Peyer's patch (tissue), 4 donors: ENCODE measurements around the gene CENPF. TPM values are rescaled to one million over a fixed set of nuclear protein-coding genes. Genes with fewer than 3 reads are reported as not detected.

Experiments
- DNase-seq, 3 donors: peaks; one replicate each; pipeline ENCODE4 v3.0.0-alpha.2; 2017 to 2019
- H3K27ac ChIP-seq, 4 donors: fragments of 200-600 bp; sonication (generic); one replicate each; pipeline ENCODE4 v1.5.1; 2016 to 2019
- H3K27me3 ChIP-seq, 2 donors: fragments of 200-600 bp; sonication (generic); one replicate each; pipeline ENCODE4 v1.5.1; 2019
- H3K36me3 ChIP-seq, 3 donors: fragments of 200-600 bp; sonication (generic); one replicate each; pipeline ENCODE4 v1.5.1; 2016 to 2019
- H3K4me1 ChIP-seq, 4 donors: fragments of 200-600 bp; sonication (generic); one replicate each; pipeline ENCODE4 v1.5.1; 2016 to 2019
- H3K4me3 ChIP-seq, 4 donors: fragments of 200-600 bp; sonication (generic); 1 replicate in 3 of 4; 2 replicates in 1 of 4; pipeline ENCODE4 v1.5.1; 2016 to 2019; ENCODE audit warnings: mild to moderate bottlenecking in 1 of 4
- H3K9me3 ChIP-seq, 4 donors: fragments of 200-600 bp; sonication (generic); one replicate each; pipeline ENCODE4 v1.5.1; 2016 to 2019; ENCODE audit warnings: mild to moderate bottlenecking in 1 of 4
- POLR2A ChIP-seq, 2 donors: fragments of 450-650 bp; IDR thresholded peaks; one replicate each; pipeline ENCODE4 v1.5.1; 2017; ENCODE audit warnings: antibody characterized with exemption in 2 of 2, mild to moderate bottlenecking in 2 of 2, moderate library complexity in 2 of 2
- total RNA-seq, 4 donors: library from RNA; depleted of rRNA; stranded (reverse); fragments of >200 nt; gene quantifications; one replicate each; pipeline ENCODE4 v1.1.0, GENCODE V29; 2016
- TF ChIP-seq, protein P1 (sequence below), 6 experiments: fragments of 450-650 bp in 4 of 6; fragments of 200-600 bp in 2 of 6; sonication (generic) in 1 of 6; IDR thresholded peaks; one replicate each; pipeline ENCODE4 v1.5.1; 2017 to 2019; ENCODE audit warnings: antibody characterized with exemption in 6 of 6, mild to moderate bottlenecking in 3 of 6, moderate library complexity in 1 of 6

CENPF gene
- total RNA-seq, 4 donors from 2014 or later = 6.1 to 23.9 (median 8.0) TPM

DNA sequence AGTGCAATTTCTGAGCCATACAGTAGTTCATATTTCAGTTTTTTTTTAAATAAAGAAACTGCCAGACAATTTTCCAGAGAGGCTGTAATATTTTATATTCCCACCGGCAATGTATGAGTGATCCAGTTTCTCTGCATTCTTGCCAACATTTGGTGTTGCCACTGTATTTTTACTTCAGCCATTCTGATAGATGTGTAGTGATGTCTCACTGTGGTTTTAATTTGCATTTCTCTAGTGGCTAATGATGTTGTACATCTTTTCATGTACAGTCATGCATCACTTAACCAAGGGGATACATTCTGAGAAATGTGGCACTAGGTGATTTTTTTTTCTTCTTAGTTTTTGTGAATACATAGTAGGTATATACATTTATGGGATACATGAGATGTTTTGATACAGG, 99.6 kb downstream of the CENPF start:
- Histone ChIP-seq H3K4me1 (no peaks in the 10 kb centered on the region), H3K9me3 (no peaks in the 10 kb centered on the region), H3K36me3 (no peaks in the 10 kb centered on the region), H3K4me3 (no peak overlapping the region), H3K27ac (no peak overlapping the region), H3K27me3 (no peaks in the 10 kb centered on the region)
- no peak for DNase-seq
- TF ChIP-seq POLR2A (IDR thresholded peaks at IDR 0.05) = no peak
- TF ChIP-seq, protein P1, sequence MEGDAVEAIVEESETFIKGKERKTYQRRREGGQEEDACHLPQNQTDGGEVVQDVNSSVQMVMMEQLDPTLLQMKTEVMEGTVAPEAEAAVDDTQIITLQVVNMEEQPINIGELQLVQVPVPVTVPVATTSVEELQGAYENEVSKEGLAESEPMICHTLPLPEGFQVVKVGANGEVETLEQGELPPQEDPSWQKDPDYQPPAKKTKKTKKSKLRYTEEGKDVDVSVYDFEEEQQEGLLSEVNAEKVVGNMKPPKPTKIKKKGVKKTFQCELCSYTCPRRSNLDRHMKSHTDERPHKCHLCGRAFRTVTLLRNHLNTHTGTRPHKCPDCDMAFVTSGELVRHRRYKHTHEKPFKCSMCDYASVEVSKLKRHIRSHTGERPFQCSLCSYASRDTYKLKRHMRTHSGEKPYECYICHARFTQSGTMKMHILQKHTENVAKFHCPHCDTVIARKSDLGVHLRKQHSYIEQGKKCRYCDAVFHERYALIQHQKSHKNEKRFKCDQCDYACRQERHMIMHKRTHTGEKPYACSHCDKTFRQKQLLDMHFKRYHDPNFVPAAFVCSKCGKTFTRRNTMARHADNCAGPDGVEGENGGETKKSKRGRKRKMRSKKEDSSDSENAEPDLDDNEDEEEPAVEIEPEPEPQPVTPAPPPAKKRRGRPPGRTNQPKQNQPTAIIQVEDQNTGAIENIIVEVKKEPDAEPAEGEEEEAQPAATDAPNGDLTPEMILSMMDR (IDR thresholded peaks at IDR 0.05) = no peak

DNA sequence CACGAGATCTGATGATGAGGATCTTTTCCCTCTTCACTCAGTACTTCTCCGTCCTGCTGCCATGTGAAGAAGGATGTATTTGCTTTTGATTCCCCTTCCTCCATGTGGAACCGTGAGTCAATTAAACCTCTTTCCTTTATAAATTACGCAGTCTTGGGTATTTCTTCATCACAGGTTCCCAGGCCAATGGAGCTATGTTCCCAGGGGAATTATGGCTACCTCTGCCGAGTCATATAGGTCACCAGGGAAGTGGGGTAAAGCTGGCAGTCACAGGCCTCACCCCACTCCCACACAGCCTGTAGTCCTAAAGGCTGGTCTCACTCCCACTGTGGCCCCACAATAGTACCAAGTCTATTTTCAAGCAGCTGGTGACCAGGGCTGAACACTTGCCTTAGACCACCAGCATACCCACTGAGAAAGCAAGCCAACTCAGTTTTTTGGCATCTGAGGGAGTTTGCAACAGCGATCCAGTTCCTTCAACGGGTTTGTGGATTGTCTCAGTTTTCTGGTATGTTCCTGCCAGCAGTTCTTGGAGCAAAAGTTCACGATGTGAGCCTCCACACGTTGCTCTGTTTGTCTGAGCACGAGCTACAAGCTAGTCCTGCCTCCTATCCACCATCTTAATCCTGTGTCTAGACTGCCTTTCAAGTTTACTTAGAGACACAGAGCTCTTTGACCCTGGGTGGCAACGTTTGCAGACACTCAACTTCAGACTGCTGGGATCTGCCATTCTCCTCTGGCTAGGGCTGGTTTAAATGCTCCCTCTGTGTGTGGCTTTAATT, 104.5 kb downstream of the CENPF start:
- H3K27ac ChIP-seq = no peak overlapping the region
- TF ChIP-seq, protein P1 (IDR thresholded peaks at IDR 0.05) = no peak
- no peak for TF ChIP-seq POLR2A (IDR thresholded peaks at IDR 0.05)
- no peaks in the 10 kb centered on the region for H3K36me3 ChIP-seq
- no peaks in the 10 kb centered on the region for H3K9me3 ChIP-seq
- no peak for DNase-seq
- no peaks in the 10 kb centered on the region for H3K27me3 ChIP-seq
- H3K4me3 ChIP-seq = no peak overlapping the region
- H3K4me1 ChIP-seq = no peaks in the 10 kb centered on the region

DNA sequence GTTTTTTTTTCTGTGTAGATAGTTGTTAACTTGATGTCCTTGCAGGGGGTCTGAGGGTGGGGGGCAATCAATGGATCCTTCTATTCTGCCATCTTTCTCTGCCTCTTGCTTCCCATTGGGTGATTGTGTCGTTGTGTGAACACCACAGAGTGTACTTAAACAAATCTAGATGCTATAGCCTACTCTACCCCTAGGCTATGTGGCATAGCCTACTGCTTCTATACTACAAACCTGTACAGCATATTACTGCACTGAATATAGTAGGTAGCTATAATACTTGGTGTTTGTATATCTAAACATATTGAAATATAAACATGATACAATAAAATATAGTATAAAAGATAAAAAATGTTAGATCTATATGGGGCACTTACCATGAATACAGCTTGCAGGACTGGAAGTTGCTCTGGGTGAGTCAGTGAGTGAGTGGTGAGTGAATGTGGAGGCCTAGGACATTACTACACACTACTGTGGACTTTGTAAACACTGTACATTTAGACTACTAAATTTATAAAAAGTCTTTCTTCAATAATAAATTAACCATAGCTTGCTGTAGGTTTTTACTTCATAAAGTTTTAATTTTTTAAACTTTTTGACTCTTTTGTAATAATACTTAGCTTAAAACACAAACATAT, 105.4 kb downstream of the CENPF start:
- H3K27me3 ChIP-seq = no peaks in the 10 kb centered on the region
- H3K4me1 ChIP-seq = no peaks in the 10 kb centered on the region
- no peaks in the 10 kb centered on the region for H3K9me3 ChIP-seq
- H3K4me3 ChIP-seq = no peak overlapping the region
- no peak for TF ChIP-seq POLR2A (IDR thresholded peaks at IDR 0.05)
- TF ChIP-seq, protein P1 (IDR thresholded peaks at IDR 0.05) = no peak
- no peak for DNase-seq
- no peak overlapping the region for H3K27ac ChIP-seq
- no peaks in the 10 kb centered on the region for H3K36me3 ChIP-seq

DNA sequence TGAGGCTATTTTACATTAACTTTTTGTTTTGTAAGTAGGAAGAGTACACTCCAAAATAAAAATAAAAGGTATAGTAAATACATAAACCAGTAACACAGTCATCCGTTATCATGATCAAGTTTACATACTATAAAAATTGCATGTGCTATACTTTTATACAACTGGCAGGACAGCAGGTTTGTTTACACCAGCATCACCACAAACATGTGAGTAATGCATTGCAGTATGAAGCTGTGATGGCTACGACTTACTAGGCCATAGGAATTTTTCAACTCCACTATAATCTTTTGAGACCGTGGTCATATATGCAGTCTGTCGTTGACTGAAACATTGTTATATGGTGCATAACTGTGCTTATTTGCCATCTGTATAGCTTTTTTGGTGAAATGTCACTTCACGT, 106.2 kb downstream of the CENPF start:
- no peak for TF ChIP-seq POLR2A (IDR thresholded peaks at IDR 0.05)
- TF ChIP-seq, protein P1 (IDR thresholded peaks at IDR 0.05) = no peak
- DNase-seq = no peak
- Histone ChIP-seq H3K36me3 (no peaks in the 10 kb centered on the region), H3K4me3 (no peak overlapping the region), H3K27ac (no peak overlapping the region), H3K4me1 (no peaks in the 10 kb centered on the region), H3K9me3 (no peaks in the 10 kb centered on the region), H3K27me3 (no peaks in the 10 kb centered on the region)

DNA sequence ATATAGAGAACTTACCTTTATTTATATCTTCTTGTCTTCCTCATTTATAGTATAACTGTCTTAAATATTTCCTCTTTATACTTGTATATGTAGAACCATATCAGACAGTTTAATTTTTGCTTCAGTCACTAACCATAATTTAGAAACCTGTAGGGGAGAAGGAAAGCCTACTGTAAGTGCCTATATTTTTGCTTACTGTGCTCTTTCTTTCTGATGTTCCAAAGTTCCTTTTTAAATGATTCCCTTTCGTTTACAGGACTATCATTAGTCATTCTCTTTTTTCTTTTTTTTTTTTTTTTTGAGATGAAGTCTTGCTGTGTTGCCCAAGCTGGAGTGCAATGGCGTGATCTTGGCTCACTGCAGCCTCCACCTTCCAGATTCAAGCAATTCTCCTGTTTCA, 109.7 kb downstream of the CENPF start:
- Histone ChIP-seq H3K36me3 (no peaks in the 10 kb centered on the region), H3K4me3 (no peak overlapping the region), H3K4me1 (no peaks in the 10 kb centered on the region), H3K9me3 (no peaks in the 10 kb centered on the region), H3K27me3 (no peaks in the 10 kb centered on the region), H3K27ac (no peak overlapping the region)
- TF ChIP-seq, protein P1 (IDR thresholded peaks at IDR 0.05) = no peak
- no peak for TF ChIP-seq POLR2A (IDR thresholded peaks at IDR 0.05)
- DNase-seq = no peak

Other genes starting within 250 kb of the CENPF start
- 1 to 10 TPM; 1.9 to 6.6 (median 4.2) TPM for gene PTPN14, start 51.6 kb upstream of the CENPF start, total RNA-seq